NCI-H510A treated with DMSO at 0.1 percent for 48 hours (cell line): ENCODE measurements around the gene BMP10.

Experiments used
- DNase-seq: peaks from one replicate; lab custom pipeline; 2025; lab: John Stamatoyannopoulos, UW

The BMP10 gene

DNA sequence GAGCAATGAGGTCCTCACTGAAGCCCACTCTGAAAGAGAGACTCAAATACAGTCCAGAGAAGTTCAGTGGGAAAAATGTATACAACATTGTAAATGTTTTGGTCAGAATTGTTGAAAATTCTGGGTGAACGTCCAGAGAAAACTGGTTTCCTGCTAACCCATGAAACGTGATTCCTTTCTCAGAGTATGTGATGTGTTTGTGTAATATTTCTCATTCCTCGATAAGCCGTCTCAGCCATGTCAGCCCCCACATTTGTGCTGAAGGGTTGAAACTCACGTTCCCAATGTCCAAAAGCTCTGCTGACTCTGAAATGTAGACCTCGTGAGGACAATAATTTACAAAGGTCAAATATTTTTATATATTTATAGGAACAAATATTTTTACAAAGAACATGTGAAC lies 51.6 kb downstream of the BMP10 start:
- no peak for DNase-seq

DNA sequence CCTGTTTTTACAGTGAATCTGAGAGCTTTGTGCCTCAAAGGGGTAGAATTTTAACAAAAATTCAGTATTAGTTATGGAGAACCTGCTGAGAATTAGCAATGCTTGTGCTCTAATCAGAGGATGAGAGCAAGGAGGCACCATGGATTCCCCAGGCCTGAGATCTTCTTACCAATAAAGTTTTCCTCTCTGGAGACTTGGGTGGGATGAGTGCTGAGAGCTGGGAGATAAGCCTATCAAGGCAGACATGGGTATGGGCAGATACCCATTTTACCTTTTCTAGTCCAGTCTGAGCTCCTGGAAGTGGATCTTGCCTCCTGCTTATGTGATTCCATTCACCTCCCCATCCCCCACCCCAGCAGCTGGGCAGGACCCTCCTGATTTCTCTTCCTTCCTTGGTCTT lies 53.9 kb downstream of the BMP10 start:
- no peak for DNase-seq
